Vagina (tissue), 2 donors: Measurements from ENCODE around the gene PTPRK.

ENCODE experiments used
- POLR2A ChIP-seq, 2 donors: fragments of 450-650 bp; IDR thresholded peaks; one replicate each; pipeline ENCODE4 v1.6.1; 2017; ENCODE audit warnings: antibody characterized with exemption in 2 of 2, mild to moderate bottlenecking in 2 of 2, moderate library complexity in 2 of 2
- TF ChIP-seq, protein P1 (sequence below), 3 experiments: fragments of 450-650 bp in 2 of 3; fragments of 200-600 bp in 1 of 3; sonication (generic) in 1 of 3; IDR thresholded peaks; one replicate each; pipeline ENCODE4 v1.5.1; 2017 to 2019; ENCODE audit warnings: antibody characterized with exemption in 3 of 3, mild to moderate bottlenecking in 2 of 3, moderate library complexity in 2 of 3

DNA sequence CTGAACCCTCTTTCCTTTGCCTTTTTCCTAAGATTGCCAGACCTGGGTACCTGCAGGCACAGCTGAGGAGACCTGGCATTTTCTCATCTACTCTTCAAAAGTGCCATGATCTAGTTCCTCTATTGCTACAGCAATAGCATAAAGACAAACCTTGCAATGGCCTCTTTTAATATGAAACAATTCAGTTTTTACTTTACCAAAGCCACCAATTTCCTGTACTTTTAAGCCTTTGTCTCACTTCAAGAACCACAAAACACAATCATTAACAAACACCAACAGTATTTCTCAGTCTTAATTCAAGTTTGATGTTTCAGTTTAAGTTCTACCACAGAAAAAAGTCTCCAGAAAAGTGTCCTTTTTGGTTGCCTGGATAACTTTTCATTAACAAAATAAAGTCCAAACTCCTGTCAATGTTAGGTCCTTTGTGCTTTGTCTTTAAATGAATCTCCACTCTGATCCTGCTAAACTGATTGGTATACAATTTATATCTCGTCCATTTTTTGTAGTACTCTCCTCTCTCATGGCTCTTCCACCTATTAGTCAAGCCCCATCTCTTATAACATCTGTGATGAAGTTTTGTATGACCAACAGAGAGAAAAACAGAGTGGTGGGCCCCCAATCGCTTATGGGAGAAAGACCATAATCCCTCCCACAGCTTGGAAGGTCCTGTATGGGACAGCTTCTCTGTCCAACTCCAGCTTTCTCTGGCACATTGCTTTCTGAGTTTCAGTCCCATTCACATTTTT lies 569.1 kb downstream of the PTPRK start:
- TF ChIP-seq, protein P1, sequence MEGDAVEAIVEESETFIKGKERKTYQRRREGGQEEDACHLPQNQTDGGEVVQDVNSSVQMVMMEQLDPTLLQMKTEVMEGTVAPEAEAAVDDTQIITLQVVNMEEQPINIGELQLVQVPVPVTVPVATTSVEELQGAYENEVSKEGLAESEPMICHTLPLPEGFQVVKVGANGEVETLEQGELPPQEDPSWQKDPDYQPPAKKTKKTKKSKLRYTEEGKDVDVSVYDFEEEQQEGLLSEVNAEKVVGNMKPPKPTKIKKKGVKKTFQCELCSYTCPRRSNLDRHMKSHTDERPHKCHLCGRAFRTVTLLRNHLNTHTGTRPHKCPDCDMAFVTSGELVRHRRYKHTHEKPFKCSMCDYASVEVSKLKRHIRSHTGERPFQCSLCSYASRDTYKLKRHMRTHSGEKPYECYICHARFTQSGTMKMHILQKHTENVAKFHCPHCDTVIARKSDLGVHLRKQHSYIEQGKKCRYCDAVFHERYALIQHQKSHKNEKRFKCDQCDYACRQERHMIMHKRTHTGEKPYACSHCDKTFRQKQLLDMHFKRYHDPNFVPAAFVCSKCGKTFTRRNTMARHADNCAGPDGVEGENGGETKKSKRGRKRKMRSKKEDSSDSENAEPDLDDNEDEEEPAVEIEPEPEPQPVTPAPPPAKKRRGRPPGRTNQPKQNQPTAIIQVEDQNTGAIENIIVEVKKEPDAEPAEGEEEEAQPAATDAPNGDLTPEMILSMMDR (IDR thresholded peaks at IDR 0.05): no peak
- no peak for TF ChIP-seq POLR2A (IDR thresholded peaks at IDR 0.05)
